Thyroid gland (tissue), 4 donors: ENCODE measurements around the gene ANKRD1.

ENCODE experiments used
- CTCF ChIP-seq, 6 experiments: fragments of 200-600 bp in 3 of 6; fragments of 450-650 bp in 3 of 6; sonication (generic) in 3 of 6; IDR thresholded peaks; one replicate each; pipeline ENCODE4 v1.5.1; 2016 to 2019; ENCODE audit warnings: antibody characterized with exemption in 6 of 6, mild to moderate bottlenecking in 2 of 6, inconsistent platforms in 1 of 6, moderate library complexity in 1 of 6
- POLR2A ChIP-seq, 2 donors: fragments of 450-650 bp; IDR thresholded peaks; one replicate each; pipeline ENCODE4 v1.6.1; 2017; ENCODE audit warnings: antibody characterized with exemption in 2 of 2, mild to moderate bottlenecking in 2 of 2, moderate library complexity in 1 of 2

GRCh38 chr10:90906596-90906995, 14.3 kb downstream of the ANKRD1 start:
- no peak for TF ChIP-seq CTCF (IDR thresholded peaks at IDR 0.05)
- TF ChIP-seq POLR2A (IDR thresholded peaks at IDR 0.05), result no peak
